WTC11 (cell line): ENCODE data around the gene SLC7A8. TPM values are rescaled to one million over a fixed set of nuclear protein-coding genes. Genes with fewer than 3 reads are reported as not detected.

Experiments
- ATAC-seq: fragments of 200-7000 bp; cut with Tn5 transposase; 2 replicates; pipeline ENCODE4 v1.10.0; 2021; ENCODE audit warnings: mild to moderate bottlenecking, moderate library complexity
- CTCF ChIA-PET: fragments of 300-600 bp; sonication (Branson Sonifier 250); formaldehyde crosslinking; loops from one replicate; lab custom pipeline; 2021; ENCODE audit warnings: antibody characterized with exemption; lab: Charles Lee
- POLR2A ChIA-PET: fragments of 350-600 bp; sonication (Branson Sonifier 250); formaldehyde crosslinking; loops from one replicate; lab custom pipeline; 2021; ENCODE audit warnings: antibody characterized with exemption; lab: Charles Lee
- DNase-seq: peaks from one replicate; pipeline ENCODE4 v3.0.0; 2021; ENCODE audit warnings: low spot score
- H3K27ac Mint-ChIP-seq: 2 replicates; pipeline ENCODE4 v1.8.0; 2021; ENCODE audit warnings: mixed read lengths
- H3K27me3 Mint-ChIP-seq: 2 replicates; pipeline ENCODE4 v1.8.0; 2021; ENCODE audit warnings: low read depth, mild to moderate bottlenecking, moderate library complexity, mixed read lengths
- H3K36me3 Mint-ChIP-seq: 2 replicates; pipeline ENCODE4 v1.8.0; 2021; ENCODE audit warnings: mixed read lengths
- H3K4me1 Mint-ChIP-seq: 2 replicates; pipeline ENCODE4 v1.8.0; 2022; ENCODE audit warnings: mixed read lengths
- H3K4me3 Mint-ChIP-seq: 2 replicates; pipeline ENCODE4 v1.8.0; 2021; ENCODE audit warnings: mild to moderate bottlenecking, moderate library complexity, mixed read lengths
- H3K9me3 Mint-ChIP-seq: 2 replicates; pipeline ENCODE4 v1.8.0; 2021; ENCODE audit warnings: mixed read lengths
- AFF4 ChIP-seq: sonication (generic); formaldehyde crosslinking; IDR thresholded peaks from 2 replicates; pipeline ENCODE4 v1.8.1; 2023; ENCODE audit warnings: mild to moderate bottlenecking, missing genetic modification reagents, borderline replicate concordance
- ATF6 ChIP-seq: sonication (generic); formaldehyde crosslinking; IDR thresholded peaks from 2 replicates; pipeline ENCODE4 v1.8.1; 2023; ENCODE audit warnings: mild to moderate bottlenecking, missing genetic modification reagents
- CTCF ChIP-seq: fragments of 200-600 bp; IDR thresholded peaks from 2 replicates; pipeline ENCODE4 v1.8.0; 2022; ENCODE audit warnings: antibody characterized with exemption
- ELF4 ChIP-seq: sonication (generic); formaldehyde crosslinking; IDR thresholded peaks from 2 replicates; pipeline ENCODE4 v1.8.1; 2022; ENCODE audit warnings: low read depth, mild to moderate bottlenecking, moderate library complexity, missing genetic modification reagents
- GRHL2 ChIP-seq: fragments of 250-450 bp; sonication (Bioruptor Pico); IDR thresholded peaks from 2 replicates; pipeline ENCODE4 v1.8.0; 2022; ENCODE audit warnings: mild to moderate bottlenecking, moderate library complexity; ENCODE audit not compliant: insufficient replicate concordance, severe bottlenecking
- RORB ChIP-seq: fragments of 250-450 bp; sonication (Bioruptor Pico); IDR thresholded peaks from 2 replicates; pipeline ENCODE4 v1.9.0; 2021; ENCODE audit warnings: mild to moderate bottlenecking
- total RNA-seq: library from RNA; stranded (reverse); gene quantifications from 3 replicates; pipeline ENCODE4 v1.2.3, GENCODE V29; 2021

SLC7A8 gene
- total RNA-seq, 1 experiment from 2014 or later: 207 TPM

- no peak for TF ChIP-seq ATF6 (CRISPR knock-in tag)
- TF ChIP-seq ELF4: no peak
- no peak for TF ChIP-seq RORB (CRISPR knock-in tag)
- TF ChIP-seq GRHL2 (CRISPR knock-in tag): no peak
- TF ChIP-seq, all 79 proteins: peak for 0
Measured at GRCh38 chr14:23077962-23078361, 105.5 kb downstream of the SLC7A8 start (continued).

- no peak overlapping the region for H3K4me3 Mint-ChIP-seq
- H3K4me1 Mint-ChIP-seq: peaks cover 12% of the 10 kb centered on the region
- H3K27me3 Mint-ChIP-seq: no peaks in the 10 kb centered on the region
- H3K9me3 Mint-ChIP-seq: no peaks in the 10 kb centered on the region
- CTCF ChIA-PET: interaction anchor here (0.5 to 2.9 kb wide), 27 partner anchors 8 to 283 kb away, joined by 3 to 52 read pairs (median 4); partner anchors contain the start of genes ACIN1, C14orf119, HOMEZ and PABPN1
- no peak overlapping the region for H3K27ac Mint-ChIP-seq
- TF ChIP-seq AFF4 (CRISPR knock-in tag): no peak
- TF ChIP-seq CTCF: peak; percentile 45
- no peak for DNase-seq
- H3K36me3 Mint-ChIP-seq: peaks cover 88% of the 10 kb centered on the region
- POLR2A ChIA-PET: interaction anchor here (2.1 kb wide), 1 partner anchor 18 kb away, joined by 7 read pairs; the partner anchor contains the start of genes ACIN1 and C14orf119
- ATAC-seq: peak; percentile 59
Measured at GRCh38 chr14:23076785-23077408, 106.6 kb downstream of the SLC7A8 start.

Other genes with a start within 250 kb of the SLC7A8 start
- 52.4 to 57.6 TPM (median 53.5 TPM) in 3 replicates for gene HAUS4, start 226.6 kb downstream of the SLC7A8 start, total RNA-seq
- 28.8 to 35.8 TPM (median 33.8 TPM) in 3 replicates for gene AJUBA, start 201.1 kb downstream of the SLC7A8 start, total RNA-seq
- gene C14orf93, start 173.5 kb downstream of the SLC7A8 start, total RNA-seq: 8.1 to 12.8 TPM (median 11.9 TPM) in 3 replicates
- gene PSMB5, start 148.8 kb downstream of the SLC7A8 start, total RNA-seq: 200 to 224 TPM (median 203 TPM) in 3 replicates
- not detected in 3 replicates for gene PSMB11, start 141.4 kb downstream of the SLC7A8 start, total RNA-seq
- gene CDH24, start 126.1 kb downstream of the SLC7A8 start, total RNA-seq: 17.9 to 18.8 TPM (median 18.8 TPM) in 3 replicates
- 196 to 229 TPM (median 204 TPM) in 3 replicates for gene ACIN1, start 88.5 kb downstream of the SLC7A8 start, total RNA-seq
- 67.8 to 81.3 TPM (median 71.3 TPM) in 3 replicates for gene C14orf119, start 88.2 kb downstream of the SLC7A8 start, total RNA-seq
- gene CIROP, start 78.7 kb downstream of the SLC7A8 start, total RNA-seq: 0.07 to 0.11 TPM in 2 of 3 replicates, not detected in the other
- not detected in 3 replicates for gene CEBPE, start 64.4 kb downstream of the SLC7A8 start, total RNA-seq
- gene RNF212B, start 54.3 kb upstream of the SLC7A8 start, total RNA-seq: 0.27 to 0.55 TPM (median 0.46 TPM) in 3 replicates
- gene HOMEZ, start 102.5 kb upstream of the SLC7A8 start, total RNA-seq: 9.4 to 10.7 TPM (median 10.1 TPM) in 3 replicates
- gene PPP1R3E, start 119.2 kb upstream of the SLC7A8 start, total RNA-seq: 4.1 to 7.4 TPM (median 5.9 TPM) in 3 replicates
- 15.5 to 18.2 TPM (median 16.9 TPM) in 3 replicates for gene BCL2L2, start 123.2 kb upstream of the SLC7A8 start, total RNA-seq
- 290 to 321 TPM (median 295 TPM) in 3 replicates for gene PABPN1, start 137.8 kb upstream of the SLC7A8 start, total RNA-seq
- gene SLC22A17, start 169.2 kb upstream of the SLC7A8 start, total RNA-seq: 42.3 to 52.4 TPM (median 51.4 TPM) in 3 replicates
- 35.3 to 47.4 TPM (median 43.5 TPM) in 3 replicates for gene EFS, start 181.5 kb upstream of the SLC7A8 start, total RNA-seq
- gene IL25, start 189.1 kb upstream of the SLC7A8 start, total RNA-seq: 0.24 TPM in 1 of 3 replicates, not detected in the others
- gene CMTM5, start 193.4 kb upstream of the SLC7A8 start, total RNA-seq: 0.24 to 0.41 TPM (median 0.39 TPM) in 3 replicates
- 0.09 to 0.14 TPM (median 0.09 TPM) in 3 replicates for gene MYH6, start 224.6 kb upstream of the SLC7A8 start, total RNA-seq